ENCODE results near the gene FBN3.
"Not testable (repeated sequence)": the region's sequence is repeated elsewhere in the genome, so short reads cannot be mapped to it uniquely, and the experiment has no call there.

Gene FBN3

GRCh38 chr19:8046569-8047165 is 102.7 kb downstream of the FBN3 start:
- no peak for DNase-seq

GRCh38 chr19:8045872-8046568 is 103.4 kb downstream of the FBN3 start:
- no peak for DNase-seq

DNA sequence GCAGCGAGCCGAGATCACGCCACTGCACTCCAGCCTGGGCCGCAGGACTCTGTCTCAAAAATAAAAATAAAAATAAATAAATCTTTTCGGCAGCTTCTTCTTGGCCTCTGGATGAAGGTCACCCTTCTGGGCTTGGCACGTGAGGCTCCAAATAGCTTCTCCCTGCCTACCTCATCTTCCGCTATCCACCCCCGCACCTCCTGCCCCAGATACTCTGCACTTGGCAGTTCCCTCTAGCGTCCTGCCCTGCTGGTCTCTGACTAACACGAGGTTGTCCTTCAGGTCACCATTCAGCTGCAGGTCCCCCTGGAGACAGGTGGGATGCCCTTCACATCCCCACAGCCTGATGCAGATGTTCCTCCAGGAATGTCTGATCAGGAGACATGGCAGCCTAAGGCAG is 105.4 kb downstream of the FBN3 start:
- DNase-seq: no peak

DNA sequence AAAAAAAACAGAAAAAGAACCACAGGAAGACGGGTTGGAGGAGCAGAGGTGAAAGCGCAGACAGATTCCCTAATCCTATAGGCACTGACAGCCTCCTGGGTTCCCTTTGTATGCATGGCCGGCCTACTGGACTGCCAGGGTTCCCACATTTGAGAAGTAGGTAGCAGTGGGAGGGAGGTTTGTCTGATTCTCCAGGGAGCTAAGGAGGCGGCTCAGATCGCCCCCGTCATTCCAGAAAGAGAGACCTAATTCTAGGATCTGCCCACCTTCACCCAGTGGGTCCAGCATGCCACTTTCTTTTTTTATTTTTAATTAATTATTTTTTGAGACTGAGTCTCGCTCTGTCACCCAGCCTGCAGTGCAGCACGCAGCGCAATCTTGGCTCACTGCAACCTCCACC is 106.5 kb downstream of the FBN3 start:
- no peak for DNase-seq

- DNase-seq: no peak
These were observed 107.9 kb downstream of the FBN3 start for GRCh38 chr19:8041531-8041931.

DNA sequence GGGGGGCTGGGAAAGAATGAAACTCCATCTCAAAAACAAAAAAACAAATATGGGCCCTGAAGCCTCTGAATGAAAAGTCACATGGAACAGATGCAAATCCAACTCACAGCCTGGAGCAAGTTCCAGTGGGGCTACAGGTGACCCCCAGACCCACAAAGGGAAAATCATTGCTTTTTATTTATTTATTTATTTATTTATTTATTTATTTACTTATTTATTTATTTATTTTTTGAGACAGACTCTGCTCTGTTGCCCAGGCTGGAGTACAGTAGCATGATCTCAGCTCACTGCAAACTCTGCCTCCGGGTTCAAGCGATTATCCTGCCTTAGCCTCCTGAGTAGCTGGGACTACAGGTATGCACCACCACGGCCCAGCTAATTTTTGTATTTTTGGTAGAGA is 110.2 kb downstream of the FBN3 start:
- DNase-seq: no peak

DNA sequence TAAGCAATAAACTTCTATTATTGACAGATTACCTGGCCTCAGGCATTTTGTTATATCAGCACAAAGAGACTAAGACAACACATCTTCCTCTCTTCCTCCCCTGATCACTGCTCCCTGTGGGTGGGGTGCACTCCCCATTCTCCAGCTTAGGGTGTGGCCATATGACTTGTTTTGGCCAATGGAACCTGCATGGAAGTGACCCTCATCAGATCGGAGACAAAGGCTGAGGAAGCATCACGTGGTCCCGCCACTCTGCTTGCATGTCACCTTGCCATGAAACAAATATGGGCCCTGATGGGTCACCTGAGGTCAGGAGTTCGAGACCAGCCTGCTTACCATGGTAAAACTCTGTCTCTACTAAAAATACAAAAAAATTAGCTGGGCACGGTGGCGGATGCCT is 110.6 kb downstream of the FBN3 start:
- DNase-seq: no peak

DNA sequence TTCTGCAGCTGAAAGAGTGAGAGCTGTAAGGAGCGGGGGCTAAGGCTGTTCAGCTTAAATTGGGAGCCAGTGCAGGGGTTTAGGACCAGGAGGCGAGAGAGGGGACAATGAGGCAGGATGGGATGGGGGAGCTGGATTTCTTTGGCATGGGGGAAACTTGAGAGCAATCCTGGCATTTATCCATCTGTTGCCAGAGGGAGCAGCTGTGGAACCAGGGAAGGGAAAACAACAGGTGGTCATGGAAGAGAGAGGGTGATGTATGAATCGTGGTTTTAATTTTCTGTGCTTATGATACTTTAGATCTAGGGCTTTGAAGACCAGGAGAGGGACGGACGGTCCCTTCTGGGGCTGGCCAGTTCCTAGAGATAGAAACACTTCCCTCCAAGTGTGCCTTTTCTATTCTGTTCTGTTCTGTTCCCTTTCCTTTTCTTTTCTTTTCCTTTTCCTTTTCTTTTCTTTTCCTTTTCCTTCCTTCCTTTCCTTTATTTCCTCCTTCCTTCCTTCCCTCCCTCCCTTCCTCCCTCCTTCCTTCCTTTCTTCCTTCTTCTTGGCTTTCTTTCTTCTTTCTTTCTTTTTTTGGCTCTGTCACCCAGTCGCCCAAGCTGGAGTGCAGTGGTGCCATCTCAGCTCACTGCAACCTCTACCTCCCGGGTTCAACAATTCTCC is 112.8 kb downstream of the FBN3 start:
- DNase-seq: no peak

DNA sequence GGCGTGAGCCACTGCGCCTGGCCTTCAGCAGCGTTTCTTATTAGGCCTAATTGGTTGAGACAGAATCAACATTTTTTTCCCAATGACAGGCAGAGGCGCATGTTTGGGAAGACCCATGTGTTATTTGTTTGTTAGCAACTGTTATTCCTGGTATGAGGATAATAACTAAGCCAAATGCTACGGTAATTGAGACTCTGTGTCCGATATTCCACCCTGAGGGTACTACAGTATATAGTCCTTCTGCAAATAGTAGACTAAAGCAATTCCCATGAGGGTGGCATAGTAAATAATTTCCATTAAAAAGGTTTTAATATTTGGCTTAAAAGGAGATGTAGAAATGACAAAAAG is 115.2 kb downstream of the FBN3 start:
- DNase-seq: no peak

DNA sequence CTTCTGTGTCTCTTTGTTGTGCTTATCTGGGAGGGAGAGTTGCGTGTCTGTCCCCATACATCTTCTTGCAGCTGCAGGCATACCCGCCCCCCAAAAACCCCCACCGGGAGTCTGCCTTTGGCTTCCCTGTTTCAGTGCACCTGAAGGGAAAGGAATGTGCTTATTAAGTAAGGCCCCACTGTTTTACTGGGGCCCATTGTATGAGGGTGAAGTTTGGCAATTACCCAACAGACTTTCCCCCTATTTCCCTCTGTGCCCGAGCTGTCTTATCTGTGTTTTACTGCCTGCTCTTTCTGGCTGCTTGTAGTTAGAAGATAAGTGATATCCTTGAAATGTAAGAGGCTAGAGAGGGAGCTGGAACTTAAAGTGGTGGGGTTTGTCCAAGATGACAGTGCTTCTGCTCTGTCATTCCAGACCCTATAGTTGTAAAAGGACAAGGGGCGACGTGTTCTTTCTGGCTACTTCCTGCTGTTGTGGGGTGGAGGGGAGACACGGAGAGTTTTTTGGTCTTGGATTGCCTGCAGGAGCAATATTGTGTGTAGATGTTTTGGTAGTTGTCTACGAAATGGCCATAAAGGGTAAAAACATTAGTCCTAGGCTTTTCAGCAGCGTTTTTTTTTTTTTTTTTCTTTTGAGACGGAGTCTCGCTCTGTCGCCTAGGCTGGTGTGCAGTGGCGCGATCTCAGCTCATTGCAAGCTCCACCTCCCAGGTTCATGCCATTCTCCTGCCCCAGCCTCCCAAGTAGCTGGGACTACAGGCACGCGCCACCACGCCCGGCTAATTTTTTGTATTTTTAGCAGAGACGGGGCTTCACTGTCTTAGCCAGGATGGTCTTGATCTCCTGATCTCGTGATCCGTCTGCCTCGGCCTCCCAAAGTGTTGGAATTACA is 115.9 kb downstream of the FBN3 start:
- not testable (repeated sequence) for DNase-seq

DNA sequence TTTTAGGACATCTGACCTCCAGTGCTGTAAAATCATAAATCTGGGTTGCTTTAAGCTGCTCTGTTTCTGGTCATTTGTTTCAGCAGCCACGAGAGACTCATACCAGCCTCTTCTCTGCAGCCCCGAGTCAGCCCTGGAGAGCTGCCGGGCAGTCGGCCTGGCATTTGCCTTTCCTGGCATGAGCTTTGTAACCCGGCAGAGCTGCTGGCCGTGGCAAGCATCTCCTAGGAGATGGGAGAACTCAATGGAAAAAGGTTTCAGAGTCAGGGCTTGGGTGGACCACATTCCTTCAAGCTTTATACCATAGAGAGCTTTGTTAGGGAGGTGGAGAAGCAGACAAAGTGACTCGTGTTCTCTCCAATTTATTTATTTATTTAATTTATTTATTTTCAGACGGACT is 118.4 kb downstream of the FBN3 start:
- DNase-seq: no peak

DNA sequence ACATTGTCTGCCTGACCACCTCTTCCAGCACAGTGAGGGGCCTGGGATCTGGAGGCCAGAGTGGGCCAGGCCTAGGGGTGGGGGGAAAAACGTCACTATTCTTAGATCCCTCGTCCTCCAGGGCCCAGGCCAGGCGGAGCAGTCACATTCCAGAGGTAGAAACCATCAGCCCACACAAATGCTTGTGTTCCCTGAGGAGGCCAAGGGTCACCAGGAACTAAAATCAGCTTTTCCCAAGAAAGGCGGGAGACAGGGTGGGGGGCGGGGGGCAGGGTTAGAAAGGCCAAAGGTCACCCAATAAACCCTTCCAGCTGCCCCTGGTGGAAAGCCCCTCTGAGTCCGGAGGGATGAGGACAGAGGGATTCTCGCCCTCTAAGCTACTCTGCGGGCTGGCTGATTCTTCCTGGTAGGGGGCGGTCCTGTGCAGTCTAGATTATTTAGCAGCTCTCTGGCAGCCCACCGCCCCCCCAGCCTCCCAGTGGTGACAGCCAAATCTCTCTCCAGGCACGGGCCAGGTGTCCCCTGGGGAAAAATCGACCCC is 120.4 kb downstream of the FBN3 start:
- no peak for DNase-seq

DNA sequence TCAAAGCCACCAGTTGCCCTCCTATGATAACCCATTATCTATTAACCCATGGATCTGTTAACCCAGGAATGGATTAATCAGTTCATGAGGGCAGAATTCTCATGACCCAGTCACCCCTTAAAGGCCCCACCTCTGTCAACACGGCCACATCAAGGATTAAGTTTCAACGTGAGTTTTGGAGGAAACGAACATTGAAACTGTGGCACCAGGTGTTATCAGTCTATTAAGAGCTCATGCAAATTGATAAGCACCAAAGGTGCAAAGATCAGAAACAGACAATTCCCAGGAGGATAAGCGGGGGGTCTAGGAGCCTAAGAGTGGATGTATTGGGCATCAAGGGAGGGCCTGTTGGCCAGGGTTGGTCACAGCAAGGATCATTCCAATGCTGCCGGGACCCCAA is 124.1 kb downstream of the FBN3 start:
- no peak for DNase-seq

DNA sequence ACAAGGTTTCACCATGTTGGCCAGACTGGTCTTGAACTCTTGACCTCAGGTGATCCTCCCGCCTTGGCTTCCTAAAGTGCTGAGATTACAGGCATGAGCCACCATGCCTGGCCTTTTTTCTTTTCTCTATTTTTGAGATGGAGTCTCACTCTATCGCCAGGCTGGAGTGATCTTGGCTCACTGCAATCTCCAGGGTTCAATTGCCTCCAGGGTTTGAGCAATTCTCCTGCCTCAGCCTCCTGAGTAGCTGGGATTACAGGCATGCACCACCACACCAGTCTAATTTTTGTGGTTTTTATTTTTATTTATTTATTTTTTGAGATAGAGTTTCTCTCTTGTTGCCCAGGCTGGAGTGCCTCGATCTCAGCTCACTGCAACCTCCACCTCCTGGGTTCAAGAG is 125.1 kb downstream of the FBN3 start:
- not testable (repeated sequence) for DNase-seq

DNA sequence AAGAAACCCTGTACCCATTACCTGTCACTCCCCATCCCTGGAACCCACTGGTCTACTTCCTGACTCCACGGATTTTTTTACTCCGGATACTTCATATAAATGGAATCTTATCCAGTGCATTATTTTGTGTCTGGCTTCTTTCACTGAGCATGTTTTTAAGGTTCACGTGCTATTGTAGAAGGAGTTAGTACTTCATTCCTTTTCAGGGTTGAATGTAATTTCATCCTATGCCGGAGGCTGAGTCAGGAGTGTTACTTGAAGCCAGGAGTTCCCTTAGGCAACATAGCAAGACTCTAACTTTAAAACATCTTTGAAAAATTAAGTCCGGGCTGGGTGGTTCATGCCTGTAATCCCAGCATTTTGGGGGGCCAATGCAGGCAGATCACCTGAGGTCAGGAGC is 126.0 kb downstream of the FBN3 start:
- DNase-seq: no peak

DNA sequence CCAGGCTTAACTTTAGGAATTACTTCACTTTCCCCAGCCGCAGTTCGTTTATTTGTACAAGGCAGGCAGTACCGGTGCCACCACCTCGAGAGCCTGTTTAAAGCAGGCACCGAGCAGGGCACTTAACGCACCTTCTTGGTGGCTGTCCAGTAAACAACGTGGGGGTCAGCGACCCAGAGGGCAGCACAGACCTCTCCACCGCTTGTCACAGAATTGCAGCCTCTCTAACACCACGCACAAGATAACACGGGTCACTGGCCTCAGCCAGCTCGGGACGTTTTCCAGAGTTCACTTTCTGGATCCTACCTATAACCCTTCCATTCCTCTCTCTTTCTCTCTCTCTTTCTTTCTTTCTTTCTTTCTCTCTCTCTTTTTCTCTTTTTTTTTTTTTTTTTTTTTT is 127.1 kb downstream of the FBN3 start:
- no peak for DNase-seq

DNA sequence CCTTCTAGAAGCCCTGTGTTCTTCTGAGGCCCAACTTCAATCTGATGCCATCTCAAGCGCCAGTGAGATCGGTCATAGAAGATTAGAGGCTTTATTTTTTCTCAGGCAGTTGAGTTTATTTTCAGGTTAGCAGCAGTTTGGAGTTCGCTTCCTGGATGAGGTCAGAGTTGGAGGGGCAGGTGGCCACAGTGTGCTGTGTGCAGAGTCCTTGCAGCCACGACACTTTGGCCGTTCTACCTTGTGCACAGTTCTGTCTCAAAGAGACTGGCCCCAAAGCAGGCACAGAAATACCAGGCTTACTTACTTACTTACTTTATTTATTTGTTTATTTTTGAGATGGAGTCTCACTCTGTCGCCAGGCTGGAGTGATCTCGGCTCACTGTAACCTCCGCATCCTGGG is 128.0 kb downstream of the FBN3 start:
- DNase-seq: no peak

- DNase-seq: no peak
These were observed 128.7 kb downstream of the FBN3 start for GRCh38 chr19:8020681-8021080.

DNA sequence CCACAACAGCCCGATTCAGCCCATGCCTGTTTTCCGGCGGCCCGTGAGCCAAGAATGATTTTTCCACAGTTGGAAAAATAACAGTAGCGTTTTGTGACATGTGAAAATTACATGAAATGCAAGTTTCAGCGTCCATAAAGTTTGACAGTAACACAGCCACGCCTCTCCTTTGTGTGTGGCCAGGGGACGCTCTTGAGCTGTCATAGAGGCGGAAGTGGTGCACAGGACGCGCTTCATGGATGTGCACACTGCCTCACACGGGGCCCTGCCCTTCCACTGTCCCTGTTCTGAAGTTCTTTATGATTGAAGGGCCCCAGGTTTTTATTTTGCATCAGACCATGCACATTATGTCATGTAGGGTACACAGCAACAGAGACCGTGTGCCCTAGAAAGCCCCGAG is 131.6 kb downstream of the FBN3 start:
- no peak for DNase-seq
